OCI-LY1 (cell line): ENCODE measurements around the gene RLN3.

Experiments used
- H2AFZ ChIP-seq: fragments of 200-600 bp; sonication (generic), shearing (Covaris generic); 2 replicates; pipeline ENCODE4 v1.6.0; 2014; ENCODE audit warnings: antibody characterized with exemption, mild to moderate bottlenecking, low read length
- H3F3A ChIP-seq: fragments of 200-600 bp; sonication (generic), shearing (Covaris generic); 2 replicates; pipeline ENCODE4 v1.6.0; 2014; ENCODE audit warnings: mild to moderate bottlenecking, antibody characterized with exemption, low read length, moderate library complexity; ENCODE audit not compliant: insufficient read depth
- H3K27ac ChIP-seq: fragments of 200-600 bp; sonication (generic); 2 replicates; pipeline ENCODE4 v1.5.1; 2014; ENCODE audit warnings: low read length, mixed run types, mild to moderate bottlenecking, low read depth; ENCODE audit not compliant: poor library complexity, severe bottlenecking
- H3K27me3 ChIP-seq: fragments of 200-600 bp; sonication (generic); 2 replicates; pipeline ENCODE4 v1.6.0; 2014; ENCODE audit warnings: antibody characterized with exemption, mild to moderate bottlenecking, low read length, moderate library complexity; ENCODE audit not compliant: insufficient read depth
- H3K36me3 ChIP-seq: fragments of 200-600 bp; sonication (generic); 2 replicates; pipeline ENCODE4 v1.6.1; 2014; ENCODE audit warnings: mild to moderate bottlenecking, antibody characterized with exemption, low read length, moderate library complexity, mixed read lengths; ENCODE audit not compliant: insufficient read depth
- H3K4me1 ChIP-seq: fragments of 200-600 bp; sonication (generic); 2 replicates; pipeline ENCODE4 v1.5.1; 2014; ENCODE audit warnings: mild to moderate bottlenecking, low read length, moderate library complexity; ENCODE audit not compliant: insufficient read depth, severe bottlenecking
- H3K4me2 ChIP-seq: fragments of 200-600 bp; sonication (generic), shearing (Covaris generic); 2 replicates; pipeline ENCODE4 v1.6.1; 2014; ENCODE audit warnings: low read length
- H3K4me3 ChIP-seq: fragments of 200-600 bp; sonication (generic); 2 replicates; pipeline ENCODE4 v1.5.1; 2014; ENCODE audit warnings: low read length, low read depth, mild to moderate bottlenecking, mixed read lengths; ENCODE audit not compliant: poor library complexity, severe bottlenecking
- H3K79me2 ChIP-seq: fragments of 200-600 bp; shearing (Covaris generic); 2 replicates; pipeline ENCODE4 v1.6.1; 2016; ENCODE audit warnings: mixed run types, low read length, mixed read lengths; ENCODE audit not compliant: insufficient read depth
- H3K9ac ChIP-seq: fragments of 200-600 bp; sonication (generic), shearing (Covaris generic); 2 replicates; pipeline ENCODE4 v1.6.1; 2014; ENCODE audit warnings: mild to moderate bottlenecking, low read length, mixed read lengths
- H3K9me2 ChIP-seq: fragments of 200-600 bp; sonication (generic), shearing (Covaris generic); 2 replicates; pipeline ENCODE4 v1.6.1; 2014; ENCODE audit warnings: low read depth, mild to moderate bottlenecking, low read length, mixed read lengths
- H3K9me3 ChIP-seq: fragments of 200-600 bp; shearing (Covaris generic); 2 replicates; pipeline ENCODE4 v1.6.1; 2014; ENCODE audit warnings: low read length, mixed read lengths
- H4K20me1 ChIP-seq: fragments of 200-600 bp; sonication (generic), shearing (Covaris generic); 2 replicates; pipeline ENCODE4 v1.6.0; 2016; ENCODE audit warnings: mild to moderate bottlenecking, low read length; ENCODE audit not compliant: insufficient read depth
- CTCF ChIP-seq: fragments of 200-600 bp; sonication (generic), shearing (Covaris generic); IDR thresholded peaks from 2 replicates; pipeline ENCODE4 v1.5.1; 2017; ENCODE audit warnings: mild to moderate bottlenecking, antibody characterized with exemption, low read length, moderate library complexity, mixed read lengths
- EZH2 ChIP-seq: fragments of 200-600 bp; sonication (generic), shearing (Covaris generic); IDR thresholded peaks from 2 replicates; pipeline ENCODE4 v1.8.0; 2017; ENCODE audit warnings: borderline replicate concordance, mixed run types, mild to moderate bottlenecking, antibody characterized with exemption, low read length, moderate library complexity, mixed read lengths

Gene RLN3

GRCh38 chr19:13993590-13994300 lies 34.2 kb upstream of the RLN3 start:
- no peak overlapping the region for H3K4me3 ChIP-seq

GRCh38 chr19:13995017-13995728 lies 32.8 kb upstream of the RLN3 start:
- H3K27me3 ChIP-seq, result no peaks in the 10 kb centered on the region
- H3K79me2 ChIP-seq, result no peaks in the 10 kb centered on the region
- H3K4me2 ChIP-seq, result no peak overlapping the region
- H3K9ac ChIP-seq, result no peak overlapping the region
- TF ChIP-seq EZH2 (no peak), CTCF (no peak)
- no peak overlapping the region for H3K4me3 ChIP-seq
- H3K9me3 ChIP-seq, result 0 out of 2 replicates have a peak, but pooled peaks cover 7% of the 10 kb centered on the region
- no peaks in the 10 kb centered on the region for H4K20me1 ChIP-seq
- no peaks in the 10 kb centered on the region for H3F3A ChIP-seq
- peaks cover 8% of the 10 kb centered on the region for H3K36me3 ChIP-seq
- no peak overlapping the region for H2AFZ ChIP-seq
- H3K27ac ChIP-seq, result no peak overlapping the region
- no peaks in the 10 kb centered on the region for H3K4me1 ChIP-seq
- no peaks in the 10 kb centered on the region for H3K9me2 ChIP-seq

More at GRCh38 chr19:13993590-13994300, 34.2 kb upstream of the RLN3 start:
- no peaks in the 10 kb centered on the region for H3F3A ChIP-seq
- no peaks in the 10 kb centered on the region for H3K79me2 ChIP-seq
- H3K9ac ChIP-seq, result no peak overlapping the region
- no peak overlapping the region for H2AFZ ChIP-seq
- H4K20me1 ChIP-seq, result no peaks in the 10 kb centered on the region
- no peaks in the 10 kb centered on the region for H3K9me2 ChIP-seq
- H3K9me3 ChIP-seq, result 0 out of 2 replicates have a peak, but pooled peaks cover under 1% of the 10 kb centered on the region
- TF ChIP-seq EZH2 (no peak), CTCF (no peak)
- no peak overlapping the region for H3K4me2 ChIP-seq
- no peaks in the 10 kb centered on the region for H3K4me1 ChIP-seq
- no peak overlapping the region for H3K27ac ChIP-seq
- H3K27me3 ChIP-seq, result no peaks in the 10 kb centered on the region
- peaks cover 2% of the 10 kb centered on the region for H3K36me3 ChIP-seq

GRCh38 chr19:13995878-13996765 lies 31.8 kb upstream of the RLN3 start:
- TF ChIP-seq CTCF (no peak), EZH2 (no peak)
- no peak overlapping the region for H2AFZ ChIP-seq
- no peaks in the 10 kb centered on the region for H3F3A ChIP-seq
- peaks cover 8% of the 10 kb centered on the region for H3K36me3 ChIP-seq
- H4K20me1 ChIP-seq, result no peaks in the 10 kb centered on the region
- H3K4me2 ChIP-seq, result no peak overlapping the region
- H3K27me3 ChIP-seq, result no peaks in the 10 kb centered on the region
- peaks cover 4% of the 10 kb centered on the region for H3K4me1 ChIP-seq
- H3K27ac ChIP-seq, result no peak overlapping the region
- H3K4me3 ChIP-seq, result no peak overlapping the region
- H3K9me3 ChIP-seq, result 0 out of 2 replicates have a peak, but pooled peaks cover 7% of the 10 kb centered on the region
- no peaks in the 10 kb centered on the region for H3K79me2 ChIP-seq
- no peak overlapping the region for H3K9ac ChIP-seq
- H3K9me2 ChIP-seq, result no peaks in the 10 kb centered on the region
